Neural crest cell (in vitro differentiated cells): ENCODE measurements around the gene CGNL1. TPM values are rescaled to one million over a fixed set of nuclear protein-coding genes. Genes with fewer than 3 reads are reported as not detected.

Experiments
- DNase-seq: peaks from one replicate; pipeline ENCODE4 v3.0.0; 2021; ENCODE audit warnings: low read depth, mixed read lengths, low spot score
- H3K27ac Mint-ChIP-seq: one replicate; pipeline ENCODE4 v1.8.0; 2021; ENCODE audit warnings: mild to moderate bottlenecking, mixed read lengths; ENCODE audit not compliant: unreplicated experiment
- H3K27me3 Mint-ChIP-seq: 2 replicates; pipeline ENCODE4 v1.8.0; 2021; ENCODE audit warnings: low read depth, mild to moderate bottlenecking, mixed read lengths
- H3K36me3 Mint-ChIP-seq: 2 replicates; pipeline ENCODE4 v1.8.0; 2021; ENCODE audit warnings: low read depth, mild to moderate bottlenecking, mixed read lengths
- H3K4me1 Mint-ChIP-seq: 2 replicates; pipeline ENCODE4 v1.8.0; 2021; ENCODE audit warnings: mixed read lengths
- H3K4me3 Mint-ChIP-seq: one replicate; pipeline ENCODE4 v1.8.0; 2021; ENCODE audit warnings: mild to moderate bottlenecking, mixed read lengths
- H3K9me3 Mint-ChIP-seq: 2 replicates; pipeline ENCODE4 v1.8.0; 2021; ENCODE audit warnings: mixed read lengths
- total RNA-seq: library from RNA; stranded (reverse); gene quantifications from 2 replicates; pipeline ENCODE4 v1.2.1, GENCODE V29; 2021
- TF ChIP-seq, protein P1 (sequence below): fragments of 200-600 bp; sonication (generic); conservative IDR thresholded peaks from 2 replicates; pipeline ENCODE4 v1.5.0; 2021; ENCODE audit warnings: antibody characterized with exemption, mild to moderate bottlenecking

CGNL1 gene
- total RNA-seq, 1 donor from 2014 or later = 1.2 TPM

DNA sequence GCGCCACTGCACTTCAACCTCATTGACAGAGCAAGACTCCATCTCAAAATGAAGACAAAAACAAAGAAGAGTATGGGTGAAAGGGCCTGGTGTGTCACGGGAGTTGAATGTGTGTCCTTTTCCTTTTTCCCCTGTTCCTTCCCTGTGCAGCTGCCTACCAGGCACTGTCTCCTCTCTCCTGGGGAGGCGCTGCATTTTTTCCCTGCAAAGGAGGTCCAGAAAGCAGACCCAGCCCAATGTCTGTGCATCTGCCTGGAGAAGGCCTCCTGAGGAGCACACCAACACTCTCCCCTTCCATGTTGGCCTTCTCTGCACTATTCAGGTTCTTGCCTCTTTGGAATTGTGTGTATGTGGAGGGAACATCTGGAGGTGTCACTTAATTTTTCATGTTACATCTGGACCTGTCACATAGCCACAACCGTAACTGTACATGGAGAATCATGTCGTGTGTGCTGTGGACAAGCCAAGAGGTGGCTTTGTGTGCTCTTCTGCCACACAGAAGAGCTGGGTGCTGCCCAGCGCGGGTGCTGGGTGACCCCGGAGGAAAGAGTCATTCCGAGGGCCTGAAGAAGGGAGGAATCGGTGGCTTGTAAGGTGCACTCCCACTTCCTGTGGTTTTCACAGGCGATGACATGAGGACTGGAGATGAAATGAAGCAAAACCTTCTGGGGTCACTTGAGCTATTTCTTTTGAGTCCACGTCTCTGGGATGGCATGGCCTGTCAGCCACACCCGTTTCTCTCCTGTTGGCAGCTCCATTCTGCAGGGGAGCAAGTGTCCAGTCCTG lies 46.5 kb upstream of the CGNL1 start:
- TF ChIP-seq, protein P1, sequence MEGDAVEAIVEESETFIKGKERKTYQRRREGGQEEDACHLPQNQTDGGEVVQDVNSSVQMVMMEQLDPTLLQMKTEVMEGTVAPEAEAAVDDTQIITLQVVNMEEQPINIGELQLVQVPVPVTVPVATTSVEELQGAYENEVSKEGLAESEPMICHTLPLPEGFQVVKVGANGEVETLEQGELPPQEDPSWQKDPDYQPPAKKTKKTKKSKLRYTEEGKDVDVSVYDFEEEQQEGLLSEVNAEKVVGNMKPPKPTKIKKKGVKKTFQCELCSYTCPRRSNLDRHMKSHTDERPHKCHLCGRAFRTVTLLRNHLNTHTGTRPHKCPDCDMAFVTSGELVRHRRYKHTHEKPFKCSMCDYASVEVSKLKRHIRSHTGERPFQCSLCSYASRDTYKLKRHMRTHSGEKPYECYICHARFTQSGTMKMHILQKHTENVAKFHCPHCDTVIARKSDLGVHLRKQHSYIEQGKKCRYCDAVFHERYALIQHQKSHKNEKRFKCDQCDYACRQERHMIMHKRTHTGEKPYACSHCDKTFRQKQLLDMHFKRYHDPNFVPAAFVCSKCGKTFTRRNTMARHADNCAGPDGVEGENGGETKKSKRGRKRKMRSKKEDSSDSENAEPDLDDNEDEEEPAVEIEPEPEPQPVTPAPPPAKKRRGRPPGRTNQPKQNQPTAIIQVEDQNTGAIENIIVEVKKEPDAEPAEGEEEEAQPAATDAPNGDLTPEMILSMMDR = no peak
- DNase-seq = no peak
- no peak overlapping the region for H3K4me3 Mint-ChIP-seq
- H3K4me1 Mint-ChIP-seq = peaks cover 4% of the 10 kb centered on the region
- no peak overlapping the region for H3K27ac Mint-ChIP-seq
- H3K27me3 Mint-ChIP-seq = no peaks in the 10 kb centered on the region
- no peaks in the 10 kb centered on the region for H3K9me3 Mint-ChIP-seq
- H3K36me3 Mint-ChIP-seq = no peaks in the 10 kb centered on the region

DNA sequence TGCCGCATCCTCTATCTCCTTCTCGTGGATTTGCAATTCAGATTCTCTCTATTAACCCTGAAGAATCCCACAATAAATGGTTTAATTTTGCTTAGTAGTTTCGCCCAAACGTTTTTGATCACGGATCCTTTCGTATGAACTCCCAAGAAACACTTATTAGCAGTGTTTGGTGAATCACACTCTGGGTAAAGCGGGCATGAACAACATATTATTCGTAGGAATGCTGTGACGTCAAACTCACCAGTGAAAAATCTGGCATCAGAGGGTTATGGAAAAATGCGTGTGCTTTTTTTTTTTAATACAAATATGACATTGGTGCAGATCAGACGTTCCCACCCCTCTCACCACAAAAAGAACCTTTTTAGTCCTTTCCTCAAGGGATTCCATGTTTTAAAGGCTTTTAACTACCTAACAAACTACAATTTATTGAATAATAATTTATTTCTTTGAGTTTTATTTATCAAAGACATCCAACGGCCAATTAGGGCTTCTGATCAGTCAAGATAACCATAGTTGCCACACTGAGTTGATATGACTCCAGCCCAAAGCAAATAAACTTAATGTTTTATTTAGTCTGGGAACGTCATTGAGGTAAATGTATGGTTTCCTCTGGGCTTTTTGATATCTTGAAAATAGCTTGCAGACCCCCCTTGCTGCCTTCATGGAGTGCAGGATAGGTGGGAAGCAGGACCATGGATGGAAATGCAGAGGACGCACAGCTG lies 45.5 kb upstream of the CGNL1 start:
- Mint-ChIP-seq H3K27ac (no peak overlapping the region), H3K36me3 (no peaks in the 10 kb centered on the region), H3K9me3 (no peaks in the 10 kb centered on the region), H3K4me3 (no peak overlapping the region), H3K27me3 (no peaks in the 10 kb centered on the region), H3K4me1 (peaks cover 8% of the 10 kb centered on the region)
- DNase-seq = no peak
- TF ChIP-seq, protein P1 = no peak

DNA sequence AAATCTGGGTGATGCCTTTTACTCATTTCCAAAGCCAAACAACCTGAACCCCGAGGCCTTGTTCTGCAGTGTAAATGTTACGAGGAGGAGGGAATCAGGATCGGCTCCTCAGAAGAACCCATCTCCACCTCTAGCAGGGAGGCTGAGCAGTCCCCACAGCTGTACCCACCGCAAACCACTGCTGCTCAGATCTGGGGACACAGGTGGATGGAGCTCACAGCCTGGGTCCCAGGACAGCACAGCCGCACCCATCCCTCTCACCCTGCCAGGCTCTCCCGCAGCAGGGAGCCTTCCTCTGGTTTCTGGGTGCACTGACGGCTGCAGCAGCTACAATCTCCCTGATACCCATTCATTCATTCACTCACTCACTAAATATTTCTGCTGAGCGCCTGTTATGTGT lies 44.0 kb upstream of the CGNL1 start:
- Mint-ChIP-seq H3K4me3 (no peak overlapping the region), H3K27ac (no peak overlapping the region), H3K27me3 (no peaks in the 10 kb centered on the region), H3K9me3 (no peaks in the 10 kb centered on the region), H3K36me3 (no peaks in the 10 kb centered on the region), H3K4me1 (peaks cover 8% of the 10 kb centered on the region)
- TF ChIP-seq, protein P1 = no peak
- no peak for DNase-seq

DNA sequence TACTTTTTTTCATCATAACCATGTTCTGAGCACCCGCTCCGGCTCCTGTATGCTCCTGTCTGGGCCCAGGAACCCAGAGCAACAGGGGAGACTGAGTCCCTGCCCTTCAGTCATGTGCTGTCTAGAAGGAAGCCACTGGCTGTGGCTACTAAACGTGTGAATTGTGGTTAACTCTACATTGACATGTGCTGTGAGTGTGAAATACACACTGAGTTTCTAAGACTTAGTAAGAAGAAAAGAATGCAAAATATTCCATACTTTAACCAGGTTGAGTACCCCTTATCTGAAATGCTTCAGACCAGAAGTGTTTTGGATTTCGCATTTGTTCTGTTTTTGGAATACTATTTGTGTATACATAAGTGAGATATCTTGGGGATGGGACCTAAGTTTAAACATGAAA lies 42.8 kb upstream of the CGNL1 start:
- Mint-ChIP-seq H3K4me1 (peaks cover 14% of the 10 kb centered on the region), H3K9me3 (no peaks in the 10 kb centered on the region), H3K27ac (no peak overlapping the region), H3K27me3 (no peaks in the 10 kb centered on the region), H3K4me3 (no peak overlapping the region), H3K36me3 (no peaks in the 10 kb centered on the region)
- TF ChIP-seq, protein P1 = no peak
- DNase-seq = no peak

DNA sequence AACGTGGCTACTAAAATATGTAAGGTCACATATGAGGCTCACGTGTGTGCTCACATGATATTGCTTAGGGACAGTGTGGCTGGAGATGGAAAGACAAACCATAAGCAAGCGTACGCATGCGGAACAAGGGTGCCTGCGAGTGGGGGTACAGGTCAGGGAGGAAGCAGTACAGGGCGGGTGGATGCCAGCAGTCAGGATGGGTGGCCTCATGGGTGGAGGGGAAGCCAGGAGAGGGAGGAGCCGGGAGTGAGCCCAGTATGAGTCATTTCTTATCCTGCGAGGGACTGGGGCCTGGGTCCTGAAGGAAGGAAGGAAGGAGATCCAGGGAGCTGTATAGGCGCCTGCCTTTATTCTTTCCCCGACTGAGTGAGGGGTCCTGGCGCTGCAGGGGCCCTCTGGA lies 42.0 kb upstream of the CGNL1 start:
- H3K4me3 Mint-ChIP-seq = no peak overlapping the region
- H3K9me3 Mint-ChIP-seq = no peaks in the 10 kb centered on the region
- no peak overlapping the region for H3K27ac Mint-ChIP-seq
- H3K27me3 Mint-ChIP-seq = no peaks in the 10 kb centered on the region
- H3K4me1 Mint-ChIP-seq = peaks cover 14% of the 10 kb centered on the region
- H3K36me3 Mint-ChIP-seq = no peaks in the 10 kb centered on the region
- TF ChIP-seq, protein P1 = no peak
- DNase-seq = no peak
